ENCODE measurements around the gene MLX. TPM values are rescaled to one million over a fixed set of nuclear protein-coding genes. Genes with fewer than 3 reads are reported as not detected.
A peak's percentile ranks its signal among the peaks of the same experiment; 100 is the strongest.

The MLX gene
- total RNA-seq, 2 donors from 2014 or later = 46.2 to 57.8 TPM

DNA sequence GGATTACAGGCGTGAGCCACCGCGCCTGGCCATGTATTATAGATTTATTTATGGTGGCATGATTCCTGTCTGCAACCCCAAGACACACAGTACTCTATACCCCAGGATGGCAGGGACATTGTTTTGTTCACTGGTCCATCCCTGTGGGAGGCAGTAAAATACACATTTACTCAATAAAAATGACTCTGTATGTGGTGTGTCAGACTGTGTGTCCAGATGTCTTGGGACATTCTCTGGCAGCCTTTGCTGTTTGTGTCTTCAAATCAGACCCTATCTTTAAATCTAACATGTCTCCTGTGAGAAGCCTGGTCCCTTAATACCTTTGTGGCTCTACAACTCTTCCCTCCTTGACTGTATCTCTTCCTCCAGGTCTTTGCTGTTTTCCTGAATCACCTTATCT is 6.7 kb upstream of the MLX start:
- Mint-ChIP-seq H3K9me3 (no peaks in the 10 kb centered on the region), H3K36me3 (ENCODE audit: low read depth) (peaks cover 25% of the 10 kb centered on the region), H3K4me1 (peaks cover 10% of the 10 kb centered on the region), H3K4me3 (peak overlapping the region; percentile 93), H3K27me3 (no peaks in the 10 kb centered on the region), H3K27ac (peak overlapping the region; percentile 5)
- ATAC-seq (replicated peaks) = no peak

GRCh38 chr17:42561897-42562387 is 5.0 kb upstream of the MLX start, which contains the start of gene COASY:
TSS of gene COASY (plus strand) at chr17:42562148. CDS start at chr17:42562623, 475 bp downstream.
- H3K4me3 Mint-ChIP-seq = peak within 1 kb of the TSS; percentile 93
- no peaks in the 10 kb centered on the region for H3K9me3 Mint-ChIP-seq
- no peaks in the 10 kb centered on the region for H3K27me3 Mint-ChIP-seq
- H3K36me3 Mint-ChIP-seq (ENCODE audit: low read depth) = peaks cover 40% of the 10 kb centered on the region
- H3K4me1 Mint-ChIP-seq = peaks cover 10% of the 10 kb centered on the region
- ATAC-seq (replicated peaks) = peak; percentile 87
- peak within 1 kb of the TSS; percentile 98 for H3K27ac Mint-ChIP-seq

DNA sequence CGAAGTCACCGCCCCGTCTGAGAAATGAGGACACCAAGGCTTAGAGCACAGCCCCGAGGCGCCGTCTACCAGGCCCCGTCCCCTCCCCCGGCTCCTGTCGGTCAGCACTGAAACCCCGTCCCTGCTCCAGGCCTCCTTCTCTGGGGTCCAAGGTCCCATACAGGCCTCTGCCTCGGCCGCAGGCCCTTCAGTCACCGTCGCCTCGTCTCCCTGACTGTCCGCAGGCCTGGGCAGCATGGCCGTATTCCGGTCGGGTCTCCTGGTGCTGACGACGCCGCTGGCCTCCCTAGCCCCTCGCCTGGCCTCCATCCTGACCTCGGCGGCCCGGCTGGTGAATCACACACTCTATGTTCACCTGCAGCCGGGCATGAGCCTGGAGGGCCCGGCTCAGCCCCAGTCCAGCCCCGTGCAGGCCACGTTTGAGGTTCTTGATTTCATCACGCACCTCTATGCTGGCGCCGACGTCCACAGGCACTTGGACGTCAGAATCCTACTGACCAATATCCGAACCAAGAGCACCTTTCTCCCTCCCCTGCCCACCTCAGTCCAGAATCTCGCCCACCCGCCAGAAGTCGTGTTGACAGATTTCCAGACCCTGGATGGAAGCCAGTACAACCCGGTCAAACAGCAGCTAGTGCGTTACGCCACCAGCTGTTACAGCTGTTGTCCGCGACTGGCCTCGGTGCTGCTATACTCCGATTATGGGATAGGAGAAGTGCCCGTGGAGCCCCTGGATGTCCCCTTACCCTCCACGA is 4.3 kb upstream of the MLX start:
- Mint-ChIP-seq H3K36me3 (ENCODE audit: low read depth) (peaks cover 46% of the 10 kb centered on the region), H3K27me3 (no peaks in the 10 kb centered on the region), H3K4me1 (peaks cover 11% of the 10 kb centered on the region), H3K9me3 (no peaks in the 10 kb centered on the region), H3K27ac (peak overlapping the region; percentile 98), H3K4me3 (peak overlapping the region; percentile 93)
- peak; percentile 12 for ATAC-seq (replicated peaks)

DNA sequence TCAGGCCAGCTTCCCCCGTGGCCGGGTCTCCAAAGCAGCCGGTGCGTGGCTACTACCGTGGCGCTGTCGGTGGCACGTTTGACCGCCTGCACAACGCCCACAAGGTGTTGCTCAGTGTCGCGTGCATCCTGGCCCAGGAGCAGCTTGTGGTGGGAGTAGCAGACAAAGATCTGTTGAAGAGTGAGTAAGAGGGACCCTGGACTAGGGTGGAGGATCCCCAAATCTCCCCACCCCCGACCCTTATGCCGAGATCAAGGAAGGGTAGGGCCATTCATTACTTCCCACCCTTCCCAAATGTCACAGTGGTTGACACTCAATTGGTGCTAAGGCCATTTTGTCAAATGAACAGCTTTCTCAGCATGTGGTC is 3.8 kb upstream of the MLX start:
- peaks cover 52% of the 10 kb centered on the region for H3K36me3 Mint-ChIP-seq (ENCODE audit: low read depth)
- ATAC-seq (replicated peaks) = no peak
- H3K27ac Mint-ChIP-seq = peak overlapping the region; percentile 98
- H3K27me3 Mint-ChIP-seq = no peaks in the 10 kb centered on the region
- H3K4me1 Mint-ChIP-seq = peaks cover 15% of the 10 kb centered on the region
- no peaks in the 10 kb centered on the region for H3K9me3 Mint-ChIP-seq
- H3K4me3 Mint-ChIP-seq = peak overlapping the region; percentile 93

DNA sequence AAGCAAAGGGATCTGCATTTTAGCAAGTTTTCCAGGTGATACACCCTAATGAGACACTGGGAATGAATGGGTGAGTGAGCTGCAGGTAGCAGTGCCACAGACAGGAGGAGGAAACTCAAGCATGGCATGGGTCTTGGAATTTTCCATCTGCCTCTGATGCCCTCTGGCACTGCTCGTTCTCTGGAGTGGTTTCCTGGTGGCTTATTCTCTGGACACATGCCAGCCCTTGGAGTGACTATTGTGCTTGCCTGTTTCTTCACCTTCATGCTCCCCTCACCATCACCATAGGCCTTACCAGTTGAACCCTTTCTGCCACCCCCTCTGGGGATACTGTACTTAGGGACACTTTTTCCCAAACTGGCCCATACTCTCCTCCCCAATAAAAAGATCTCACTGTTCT is 3.4 kb upstream of the MLX start:
- Mint-ChIP-seq H3K27ac (peak overlapping the region; percentile 98), H3K36me3 (ENCODE audit: low read depth) (peaks cover 54% of the 10 kb centered on the region), H3K4me1 (peaks cover 15% of the 10 kb centered on the region), H3K27me3 (no peaks in the 10 kb centered on the region), H3K4me3 (peak overlapping the region; percentile 93), H3K9me3 (no peaks in the 10 kb centered on the region)
- no peak for ATAC-seq (replicated peaks)

- no peaks in the 10 kb centered on the region for H3K9me3 Mint-ChIP-seq
- peaks cover 59% of the 10 kb centered on the region for H3K36me3 Mint-ChIP-seq (ENCODE audit: low read depth)
- peak overlapping the region; percentile 98 for H3K27ac Mint-ChIP-seq
- ATAC-seq (replicated peaks) = no peak
- H3K27me3 Mint-ChIP-seq = no peaks in the 10 kb centered on the region
- H3K4me3 Mint-ChIP-seq = peak overlapping the region; percentile 93
- peaks cover 15% of the 10 kb centered on the region for H3K4me1 Mint-ChIP-seq
These were observed 3.0 kb upstream of the MLX start for GRCh38 chr17:42563950-42564349.

GRCh38 chr17:42564815-42565522 is 1.9 kb upstream of the MLX start:
- peak overlapping the region; percentile 93 for H3K4me3 Mint-ChIP-seq

DNA sequence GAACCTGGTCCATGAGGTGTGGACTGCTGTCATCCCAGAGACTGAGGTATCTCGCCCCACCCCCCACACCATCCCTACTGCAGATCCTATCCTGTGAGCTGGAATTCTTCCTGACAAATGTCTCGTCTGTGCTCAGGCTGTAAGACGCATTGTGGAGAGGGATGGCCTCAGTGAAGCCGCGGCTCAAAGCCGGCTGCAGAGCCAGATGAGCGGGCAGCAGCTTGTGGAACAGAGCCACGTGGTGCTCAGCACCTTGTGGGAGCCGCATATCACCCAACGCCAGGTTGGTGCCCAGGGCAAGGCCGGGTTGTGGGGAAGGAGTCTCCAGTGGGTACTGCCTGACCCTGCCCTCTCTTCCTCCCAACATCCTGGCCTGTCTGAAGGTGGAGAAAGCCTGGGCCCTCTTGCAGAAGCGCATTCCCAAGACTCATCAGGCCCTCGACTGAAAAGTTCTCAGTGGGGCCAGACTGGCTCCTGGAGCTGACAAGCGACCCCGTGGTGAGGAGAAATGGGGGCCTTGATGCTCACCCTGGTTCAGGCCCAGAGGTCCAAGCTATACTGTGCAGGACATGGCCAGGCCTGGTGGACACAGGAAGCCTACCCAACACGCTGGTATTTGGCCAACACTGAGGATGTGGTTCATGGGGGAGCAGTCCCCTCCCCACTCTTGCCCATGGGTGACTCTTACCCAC is 1.2 kb upstream of the MLX start:
- Mint-ChIP-seq H3K4me3 (peak overlapping the region; percentile 93), H3K4me1 (peaks cover 15% of the 10 kb centered on the region), H3K36me3 (ENCODE audit: low read depth) (peaks cover 76% of the 10 kb centered on the region), H3K27ac (peak overlapping the region; percentile 91), H3K27me3 (no peaks in the 10 kb centered on the region), H3K9me3 (no peaks in the 10 kb centered on the region)
- ATAC-seq (replicated peaks) = no peak

More at GRCh38 chr17:42564815-42565522, 1.9 kb upstream of the MLX start:
- H3K36me3 Mint-ChIP-seq (ENCODE audit: low read depth) = peaks cover 69% of the 10 kb centered on the region
- no peak overlapping the region for H3K27ac Mint-ChIP-seq
- no peak for ATAC-seq (replicated peaks)
- no peaks in the 10 kb centered on the region for H3K27me3 Mint-ChIP-seq
- no peaks in the 10 kb centered on the region for H3K9me3 Mint-ChIP-seq
- peaks cover 15% of the 10 kb centered on the region for H3K4me1 Mint-ChIP-seq

DNA sequence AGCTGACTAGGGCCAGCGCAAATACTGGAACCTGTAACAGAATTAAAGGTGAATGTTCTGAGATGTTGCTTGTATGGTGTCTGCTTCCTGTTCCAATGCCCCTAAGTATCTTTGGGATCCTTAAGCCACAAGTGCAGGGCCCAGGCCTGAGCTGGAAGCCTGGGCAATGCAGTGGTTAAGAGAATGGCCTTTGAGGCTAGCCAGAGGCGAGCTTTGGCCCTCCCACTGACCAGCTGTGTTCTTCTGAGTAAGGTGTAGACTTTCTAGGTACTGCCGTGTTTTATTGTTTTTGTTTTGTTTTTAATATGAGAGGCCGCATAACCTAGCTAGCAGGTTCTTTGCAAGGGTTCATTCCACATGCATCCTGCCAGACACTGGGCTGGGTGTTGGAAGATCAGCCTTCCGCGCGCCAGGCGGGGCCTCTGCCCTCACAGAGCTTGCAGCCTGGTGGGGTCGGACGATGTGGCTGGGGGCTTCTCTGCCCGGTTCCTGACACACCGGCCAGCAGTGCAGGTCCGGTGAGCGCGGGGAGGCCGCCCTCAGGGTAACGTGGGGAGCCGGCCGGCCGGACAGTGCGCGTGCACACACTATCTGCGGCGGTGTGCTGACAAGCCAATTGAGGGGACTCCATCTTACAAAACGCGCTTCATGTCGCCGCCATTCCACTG is 551 bp upstream of the MLX start:
- H3K4me1 Mint-ChIP-seq = peaks cover 15% of the 10 kb centered on the region
- H3K27me3 Mint-ChIP-seq = no peaks in the 10 kb centered on the region
- H3K36me3 Mint-ChIP-seq (ENCODE audit: low read depth) = peaks cover 82% of the 10 kb centered on the region
- no peak for ATAC-seq (replicated peaks)
- no peaks in the 10 kb centered on the region for H3K9me3 Mint-ChIP-seq
- H3K4me3 Mint-ChIP-seq = peak overlapping the region; percentile 93
- H3K27ac Mint-ChIP-seq = peak overlapping the region; percentile 91

DNA sequence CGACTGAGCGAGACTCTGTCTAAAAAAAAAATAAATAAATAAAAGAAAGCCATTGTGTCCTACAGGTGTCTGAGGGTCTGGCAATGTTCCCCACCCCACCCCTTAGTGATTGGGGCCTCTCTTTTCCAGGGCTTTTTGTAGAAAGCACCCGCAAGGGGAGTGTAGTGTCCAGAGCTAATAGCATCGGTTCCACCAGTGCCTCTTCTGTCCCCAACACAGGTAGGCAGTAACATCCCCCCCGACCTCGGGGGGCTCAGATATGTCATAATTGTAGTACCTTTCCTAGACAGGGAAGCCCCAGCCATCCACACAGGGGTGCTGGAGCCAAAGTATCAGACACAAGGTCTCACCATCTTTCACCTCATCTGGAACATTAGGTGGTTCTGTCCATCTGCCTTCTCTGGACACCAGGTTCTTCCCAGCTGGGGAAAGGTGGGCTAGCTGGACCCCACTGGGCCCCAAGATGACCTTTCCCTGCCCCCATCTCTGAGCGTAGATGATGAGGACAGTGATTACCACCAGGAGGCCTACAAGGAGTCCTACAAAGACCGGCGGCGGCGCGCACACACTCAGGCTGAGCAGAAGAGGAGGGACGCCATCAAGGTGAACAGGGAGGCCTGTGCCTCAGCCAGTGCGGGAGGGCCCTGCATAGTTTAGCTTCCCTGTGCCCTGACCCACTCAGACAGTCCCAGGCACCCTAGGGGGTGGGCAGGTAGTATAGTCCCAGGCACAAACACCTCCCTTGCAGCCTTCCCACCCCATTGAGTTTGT is 1.6 kb downstream of the MLX start:
- Mint-ChIP-seq H3K27ac (no peak overlapping the region), H3K27me3 (no peaks in the 10 kb centered on the region), H3K4me1 (peaks cover 9% of the 10 kb centered on the region), H3K36me3 (ENCODE audit: low read depth) (peaks cover 89% of the 10 kb centered on the region), H3K4me3 (peak overlapping the region; percentile 93), H3K9me3 (no peaks in the 10 kb centered on the region)
- no peak for ATAC-seq (replicated peaks)

DNA sequence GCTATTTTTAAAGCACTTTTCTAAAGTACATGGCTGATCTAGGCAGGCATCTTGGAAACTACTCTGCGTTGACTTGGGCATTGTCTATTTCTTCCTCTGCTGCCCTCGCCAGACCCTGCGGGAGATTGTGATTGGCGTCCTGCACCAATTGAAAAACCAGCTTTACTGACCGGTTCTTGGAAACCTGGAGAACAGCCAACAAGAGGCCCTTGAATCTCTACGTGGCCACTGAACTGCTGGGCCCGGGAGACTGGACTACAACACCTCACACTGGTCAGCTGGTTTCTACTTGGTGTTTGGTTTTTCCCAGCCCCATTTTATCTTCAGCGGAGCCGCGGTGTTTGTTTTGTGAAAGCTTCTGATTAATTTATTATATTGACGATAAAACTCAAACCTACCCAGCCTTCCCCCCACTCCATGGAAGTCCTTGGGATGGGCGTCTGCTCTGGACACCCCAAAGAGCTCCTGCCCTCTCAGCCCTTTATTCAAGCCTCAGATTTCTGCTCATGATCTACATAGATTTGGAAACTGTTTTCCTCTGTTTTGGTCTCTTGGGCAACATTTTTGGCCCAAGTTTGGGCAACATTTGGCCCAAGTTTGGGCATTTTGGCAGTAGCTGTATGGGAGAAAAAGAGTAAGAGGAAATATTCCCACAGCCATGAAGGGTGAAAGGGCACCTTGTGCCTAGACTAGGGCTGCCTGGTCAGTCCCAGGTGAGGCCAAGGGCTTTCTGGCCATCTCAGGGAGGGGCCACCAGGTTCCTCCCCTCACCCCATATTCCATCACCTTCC is 4.7 kb downstream of the MLX start:
- Mint-ChIP-seq H3K4me1 (peaks cover 18% of the 10 kb centered on the region), H3K27me3 (no peaks in the 10 kb centered on the region), H3K4me3 (no peak overlapping the region), H3K36me3 (ENCODE audit: low read depth) (peaks cover 97% of the 10 kb centered on the region), H3K9me3 (no peaks in the 10 kb centered on the region), H3K27ac (no peak overlapping the region)
- no peak for ATAC-seq (replicated peaks)

GRCh38 chr17:42573095-42573494 is 6.2 kb downstream of the MLX start:
- no peaks in the 10 kb centered on the region for H3K9me3 Mint-ChIP-seq
- peak overlapping the region; percentile 5 for H3K27ac Mint-ChIP-seq
- no peaks in the 10 kb centered on the region for H3K27me3 Mint-ChIP-seq
- peaks cover 97% of the 10 kb centered on the region for H3K36me3 Mint-ChIP-seq (ENCODE audit: low read depth)
- no peak for ATAC-seq (replicated peaks)
- peaks cover 18% of the 10 kb centered on the region for H3K4me1 Mint-ChIP-seq
- no peak overlapping the region for H3K4me3 Mint-ChIP-seq

DNA sequence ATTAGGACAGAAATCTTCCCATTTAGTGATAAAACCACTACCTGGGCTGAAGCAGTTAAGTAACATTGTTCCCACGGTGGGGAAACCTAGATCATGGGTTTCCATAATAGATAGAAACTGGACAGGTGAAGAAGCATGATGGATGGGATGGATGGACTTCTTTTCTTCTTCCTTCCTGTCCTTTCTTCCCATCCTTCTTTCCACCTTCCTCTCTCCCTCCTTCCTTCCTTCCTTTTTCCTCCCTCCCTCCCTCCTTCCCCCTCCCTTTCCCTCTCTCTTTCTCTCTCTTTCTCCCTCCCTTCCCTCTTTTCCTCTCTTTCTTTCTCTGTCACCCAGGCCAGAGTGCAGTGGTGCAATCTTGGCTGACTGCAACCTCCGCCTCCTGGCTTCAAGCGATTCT is 7.6 kb downstream of the MLX start:
- H3K9me3 Mint-ChIP-seq = no peaks in the 10 kb centered on the region
- H3K36me3 Mint-ChIP-seq (ENCODE audit: low read depth) = peaks cover 89% of the 10 kb centered on the region
- H3K4me3 Mint-ChIP-seq = no peak overlapping the region
- H3K27me3 Mint-ChIP-seq = no peaks in the 10 kb centered on the region
- H3K4me1 Mint-ChIP-seq = peaks cover 18% of the 10 kb centered on the region
- no peak for ATAC-seq (replicated peaks)
- no peak overlapping the region for H3K27ac Mint-ChIP-seq

Data from activated T-helper 17 cell treated with anti-CD3 and anti-CD28 coated beads, Interleukin-2, amount 50 U/mL, for 72 hours (primary cell).